ENCODE measurements around the gene TMEM221.

The TMEM221 gene

DNA sequence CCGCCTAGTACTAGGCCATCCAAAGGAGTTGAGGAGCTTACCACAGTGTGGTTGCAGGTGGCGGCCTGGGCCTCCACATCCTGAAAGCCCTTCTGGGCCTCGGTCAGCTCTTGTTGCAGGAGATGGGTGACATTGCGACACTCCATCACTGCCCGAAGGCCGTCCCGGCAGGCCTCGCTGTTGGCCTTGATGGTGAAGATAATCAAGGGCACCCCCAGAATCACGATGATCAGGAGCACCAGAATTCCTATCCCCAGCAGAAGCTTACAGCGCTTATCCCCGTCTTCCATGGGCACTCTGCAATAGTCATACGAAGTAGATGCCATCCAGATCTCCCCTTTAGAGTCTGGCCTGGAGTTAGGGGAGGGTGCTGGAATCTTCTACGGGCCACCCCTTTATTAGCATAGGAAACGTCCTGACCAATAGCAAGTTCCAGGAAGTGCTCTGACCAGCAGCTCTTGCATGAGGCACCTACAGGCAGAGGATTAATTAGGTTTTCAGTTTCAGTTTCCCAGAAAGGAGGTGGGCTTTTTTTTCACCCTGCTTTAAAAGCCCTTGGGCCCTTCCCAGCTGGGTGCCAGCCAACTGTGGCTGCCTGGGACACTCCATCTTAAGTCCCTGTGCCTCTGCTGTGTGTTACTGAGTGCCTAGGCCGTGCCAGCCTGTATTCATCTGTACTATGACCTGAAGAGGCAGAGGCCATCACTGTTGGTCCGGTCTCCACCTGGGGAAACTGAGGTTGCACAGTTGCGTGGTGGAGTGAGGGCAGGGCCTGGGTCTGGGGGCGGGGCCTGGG, 43.0 kb downstream of the TMEM221 start, which contains the start of gene BST2:
TSS of gene BST2 (minus strand) at position 381 of the 796 bp plus-strand sequence. CDS start at position 326, 55 bp downstream.
- DNase-seq (ENCODE audit: low spot score), result no peak

DNA sequence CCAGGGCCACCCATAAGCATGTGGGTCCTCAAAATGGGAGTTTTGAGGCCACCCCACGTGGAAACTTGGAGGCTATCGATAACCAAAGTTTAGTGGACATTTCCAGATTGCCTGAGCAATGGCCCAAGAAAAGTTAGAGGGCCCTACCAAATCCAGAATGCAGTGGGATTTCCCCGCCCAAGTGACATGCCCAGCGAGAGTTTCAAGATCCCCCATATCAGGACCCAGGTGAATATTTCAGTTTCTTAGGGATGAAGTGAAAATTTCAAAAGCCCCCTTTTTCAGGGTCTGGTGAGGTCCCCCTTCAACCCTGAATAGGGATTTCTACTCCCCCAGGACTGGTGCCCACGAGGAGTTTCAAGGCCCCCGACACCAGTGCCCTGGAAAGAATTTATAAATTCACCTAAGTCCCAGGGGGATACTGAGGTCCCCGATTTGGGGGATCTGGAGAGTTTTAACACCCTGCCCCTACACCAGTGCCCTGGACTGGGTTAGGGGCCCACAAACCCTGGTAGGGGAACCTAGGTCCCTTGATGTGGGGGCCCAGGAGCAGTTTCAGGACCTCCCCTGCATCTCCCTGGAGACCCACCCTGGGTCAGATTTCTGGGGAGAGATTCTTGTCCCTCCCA, 43.7 kb downstream of the TMEM221 start:
- no peak for DNase-seq (ENCODE audit: low spot score)

DNA sequence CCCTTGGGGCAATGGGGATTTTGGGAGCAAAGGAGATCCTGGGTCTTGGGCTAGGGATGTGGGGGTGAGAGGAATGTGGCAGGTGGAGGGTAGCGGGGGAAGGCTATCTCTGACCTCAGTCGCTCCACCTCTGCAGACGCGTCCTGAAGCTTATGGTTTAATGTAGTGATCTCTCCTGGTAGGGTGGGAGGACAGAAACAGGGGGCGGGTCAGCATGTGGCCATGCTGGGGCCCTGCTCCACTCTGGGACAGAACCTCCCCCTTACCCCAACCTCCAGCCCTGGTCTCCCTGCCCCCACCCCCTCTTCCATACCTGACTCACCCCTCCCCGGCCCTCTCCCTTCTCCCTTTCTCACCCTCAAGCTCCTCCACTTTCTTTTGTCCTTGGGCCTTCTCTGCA, 44.5 kb downstream of the TMEM221 start:
- no peak for DNase-seq (ENCODE audit: low spot score)

DNA sequence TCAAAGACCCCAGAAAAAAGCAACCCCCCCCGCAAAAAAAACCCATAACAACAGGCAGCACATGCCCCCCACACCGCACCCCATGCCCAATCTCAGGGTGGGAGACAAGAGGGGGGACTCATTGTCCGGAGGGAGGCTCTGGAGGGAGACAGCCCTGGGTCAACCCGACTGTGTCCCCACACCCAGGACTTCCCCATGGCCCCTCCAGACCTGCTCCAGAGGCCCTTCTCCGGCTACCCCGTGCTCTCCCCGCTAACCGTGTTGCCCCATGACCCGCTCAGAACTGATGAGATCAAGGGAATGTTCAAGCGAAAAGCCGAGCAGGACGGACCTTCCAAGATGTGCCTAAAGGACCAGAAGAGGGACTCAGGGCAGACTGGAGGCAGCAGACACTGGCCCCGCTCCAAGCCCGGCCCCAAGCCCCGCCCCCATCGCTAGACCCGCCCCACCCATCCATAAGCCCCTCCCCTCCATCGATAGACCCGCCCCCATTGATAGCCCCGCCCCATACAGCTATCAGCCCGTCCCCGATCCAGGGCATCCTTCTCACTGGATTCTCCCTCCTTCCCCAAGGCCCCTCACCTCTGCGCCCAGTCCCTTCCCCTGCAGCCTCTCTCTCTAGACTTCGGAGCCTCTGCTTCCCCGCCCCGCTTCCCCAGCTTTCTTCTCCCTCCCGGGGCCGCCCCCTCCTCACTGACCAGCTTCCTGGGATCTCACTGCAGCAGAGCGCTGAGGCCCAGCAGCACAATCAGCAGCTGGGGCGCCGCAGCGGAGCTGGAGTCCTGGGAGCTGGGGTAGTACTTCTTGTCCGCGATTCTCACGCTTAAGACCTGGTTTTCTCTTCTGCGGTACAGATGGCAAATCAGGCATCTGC, 45.2 kb downstream of the TMEM221 start:
- DNase-seq (ENCODE audit: low spot score), result peak; percentile 90

DNA sequence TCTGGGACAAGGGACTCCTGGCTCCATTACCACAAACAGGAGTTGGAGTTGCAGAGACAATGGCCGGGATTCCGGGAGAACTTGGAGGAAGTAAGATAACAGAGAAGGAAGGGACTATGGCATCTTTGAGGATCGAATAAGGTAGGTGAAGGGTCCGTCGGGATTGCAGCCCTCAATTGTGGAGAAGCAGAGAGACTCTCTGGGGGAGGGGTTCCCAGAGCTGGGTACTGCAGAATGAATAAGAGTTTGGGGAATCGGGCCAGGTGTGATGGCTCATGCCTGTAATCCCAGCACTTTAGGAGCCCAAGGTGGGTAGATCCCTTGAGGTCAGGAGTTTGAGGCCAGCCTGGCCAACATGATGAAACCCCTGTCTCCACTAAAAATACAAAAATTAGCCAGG, 46.8 kb downstream of the TMEM221 start:
- DNase-seq (ENCODE audit: low spot score), result no peak

DNA sequence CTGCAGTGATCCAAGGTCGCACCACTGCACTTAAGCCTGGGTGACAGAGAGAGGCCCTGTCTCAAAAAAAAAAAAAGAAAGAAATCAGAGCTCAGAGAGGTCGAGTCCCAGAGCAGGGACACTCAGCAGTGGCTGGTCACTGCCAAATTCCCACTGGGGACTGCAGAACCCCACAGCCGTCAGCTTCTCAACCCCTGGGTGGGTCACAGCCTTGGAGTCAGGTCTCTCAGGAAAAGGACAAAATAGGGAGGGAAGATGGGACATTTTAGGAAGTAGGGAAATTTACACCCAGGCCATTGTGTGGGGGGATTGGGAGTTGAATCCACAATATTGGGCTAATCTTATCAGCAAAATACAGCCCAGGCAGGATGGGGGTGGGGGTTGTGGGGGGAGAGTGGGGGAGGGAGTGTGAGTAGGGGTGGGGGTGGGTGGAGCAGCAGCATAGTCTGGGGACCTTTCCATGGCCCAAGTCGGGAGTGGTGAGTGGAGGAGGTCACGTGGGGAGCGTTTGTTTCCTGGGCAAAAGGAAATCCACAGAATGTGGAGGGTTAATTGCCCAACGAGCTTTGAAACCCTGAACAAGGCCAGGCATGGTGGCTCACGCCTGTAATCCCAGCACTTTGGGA, 49.5 kb downstream of the TMEM221 start:
- no peak for DNase-seq (ENCODE audit: low spot score)

DNA sequence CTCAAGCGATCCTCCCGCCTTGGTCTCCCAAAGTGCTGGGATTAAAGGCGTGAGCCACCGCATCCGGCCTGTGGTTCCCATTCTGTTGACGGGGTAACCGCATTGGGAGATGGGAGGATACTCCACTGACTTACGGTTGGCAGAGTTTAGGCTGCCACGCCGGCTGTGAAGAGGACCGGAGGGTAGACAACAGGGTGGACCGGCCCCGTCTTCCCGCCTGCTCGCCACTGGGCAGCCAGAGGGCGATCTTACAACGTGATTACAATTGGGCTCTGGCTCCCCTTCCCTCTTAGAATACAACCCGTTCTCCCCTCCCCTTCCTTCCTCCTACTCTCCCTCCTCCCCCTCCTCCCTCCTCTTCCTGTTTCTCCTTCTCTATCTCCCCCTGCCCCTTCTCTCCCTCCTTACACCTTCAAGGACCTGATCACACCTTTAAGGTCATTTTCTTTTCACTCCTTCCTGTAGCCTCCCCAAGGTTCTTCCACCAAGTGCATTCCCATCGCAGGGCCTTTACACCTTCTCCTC, 53.5 kb downstream of the TMEM221 start:
- DNase-seq (ENCODE audit: low spot score), result peak; percentile 72

DNA sequence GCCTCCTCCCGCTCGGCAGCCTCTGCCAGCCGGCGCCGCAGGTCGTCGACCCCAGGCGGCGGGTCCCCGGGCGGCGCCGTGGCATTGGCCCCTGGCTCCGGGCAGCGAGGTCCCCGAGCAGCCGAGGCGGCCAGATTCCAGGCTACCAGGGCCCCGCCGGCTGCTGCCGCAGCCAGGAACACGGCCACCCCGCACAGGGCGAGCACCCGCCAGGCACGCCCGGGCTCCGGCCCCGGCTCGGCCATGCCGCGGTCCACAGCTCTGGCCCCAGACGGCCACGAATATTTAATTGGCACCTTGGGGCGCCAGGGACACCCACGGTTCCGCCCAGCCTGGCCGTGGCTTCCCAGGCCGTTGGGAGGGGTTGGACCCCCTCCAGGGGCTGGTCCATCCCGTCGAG, 54.6 kb downstream of the TMEM221 start, which contains the start of gene CCDC194:
TSS of gene CCDC194 (minus strand) at position 283 of the 400 bp plus-strand sequence. CDS start at position 245, 38 bp downstream.
- no peak for DNase-seq (ENCODE audit: low spot score)

DNA sequence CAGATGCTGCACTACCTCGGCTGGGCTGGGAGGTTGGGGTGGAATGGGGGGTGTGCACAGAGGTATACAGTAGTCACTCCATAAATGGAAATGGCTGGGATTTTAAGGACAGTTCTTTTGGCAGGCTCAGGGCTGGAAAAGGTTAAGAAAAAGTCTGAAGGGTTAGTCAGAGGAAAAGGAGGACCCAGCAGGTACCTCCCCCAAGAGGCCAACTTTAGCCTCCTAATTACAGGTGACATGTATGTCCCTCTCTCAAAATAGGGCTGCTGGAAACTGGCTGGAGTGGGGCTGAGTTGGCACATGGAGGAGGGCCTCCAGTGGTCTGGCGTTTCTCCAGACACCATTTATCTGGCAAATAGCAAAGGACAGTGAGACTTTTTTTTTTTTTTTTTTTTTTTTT, 55.5 kb downstream of the TMEM221 start:
- DNase-seq (ENCODE audit: low spot score), result no peak

DNA sequence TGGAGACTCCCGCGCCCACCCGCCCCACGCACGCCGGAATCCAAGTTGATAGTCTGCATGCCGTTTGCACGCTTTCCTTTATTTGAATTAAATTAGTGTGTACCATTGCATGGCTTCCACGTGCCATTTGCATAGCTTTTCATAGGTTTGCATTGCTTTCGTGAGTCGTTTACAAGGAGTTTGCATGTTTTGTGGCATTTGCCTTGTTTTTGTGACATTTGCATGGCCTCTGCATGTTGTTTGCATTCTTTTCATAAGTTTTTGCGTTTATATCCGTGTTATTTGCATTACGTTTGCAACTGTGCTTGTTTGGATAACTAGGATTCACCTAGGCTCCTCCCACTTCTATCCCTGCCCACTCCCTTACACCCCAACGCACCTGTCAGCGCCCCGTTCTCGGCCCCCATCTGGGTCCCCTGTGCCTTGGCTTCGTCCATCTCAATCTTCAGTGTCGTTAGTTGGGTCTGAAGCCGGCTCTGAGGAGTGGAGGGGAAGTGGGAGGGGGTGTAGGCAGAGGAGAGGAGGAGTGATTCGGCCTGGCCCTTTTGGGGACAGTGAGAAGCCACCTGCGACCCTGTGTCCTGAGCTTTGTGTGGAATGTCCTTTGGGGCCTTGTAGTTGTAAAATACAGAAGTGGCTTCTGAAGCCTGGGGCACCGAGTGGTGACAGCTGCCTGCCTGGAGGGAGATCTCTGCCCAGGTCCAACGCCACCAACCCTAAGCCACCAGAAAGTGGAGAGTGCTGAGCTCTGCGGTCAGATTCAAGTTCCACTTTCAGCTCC, 56.9 kb downstream of the TMEM221 start:
- DNase-seq (ENCODE audit: low spot score), result no peak

DNA sequence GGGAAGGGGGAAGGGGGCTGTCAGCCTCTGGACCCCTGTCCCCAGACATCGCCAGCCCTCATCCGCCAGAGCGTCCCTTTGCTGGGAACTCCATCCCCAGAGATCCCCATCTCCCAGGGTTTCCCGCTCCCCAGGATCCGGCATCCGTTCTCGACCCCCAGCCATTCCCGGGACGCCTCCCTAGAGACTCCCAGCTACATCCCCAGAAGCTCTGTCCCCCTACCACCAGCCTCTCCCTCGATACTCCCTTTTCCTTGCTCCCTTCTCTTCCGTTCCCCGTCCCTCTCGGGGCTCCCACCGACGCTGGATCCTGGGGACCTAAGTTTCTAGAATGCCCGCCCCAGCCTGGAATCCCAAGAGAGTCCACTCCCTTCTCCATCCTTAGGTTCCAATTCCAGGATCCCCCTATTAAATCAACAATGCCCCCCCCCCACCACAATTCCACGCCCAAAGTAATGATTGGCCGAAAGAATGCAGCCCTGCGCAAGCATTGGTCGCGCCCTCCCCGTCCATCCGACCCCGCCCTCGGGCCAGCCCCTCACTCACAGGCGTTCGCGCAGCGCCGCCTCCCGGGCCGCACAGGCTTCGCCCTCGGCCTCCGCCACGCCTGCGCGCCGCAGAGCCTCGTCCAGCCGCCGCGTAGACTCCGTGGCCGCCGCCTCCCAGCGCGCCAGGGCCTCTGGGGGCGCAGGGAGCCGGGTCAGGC, 57.6 kb downstream of the TMEM221 start:
- DNase-seq (ENCODE audit: low spot score), result peak; percentile 96

DNA sequence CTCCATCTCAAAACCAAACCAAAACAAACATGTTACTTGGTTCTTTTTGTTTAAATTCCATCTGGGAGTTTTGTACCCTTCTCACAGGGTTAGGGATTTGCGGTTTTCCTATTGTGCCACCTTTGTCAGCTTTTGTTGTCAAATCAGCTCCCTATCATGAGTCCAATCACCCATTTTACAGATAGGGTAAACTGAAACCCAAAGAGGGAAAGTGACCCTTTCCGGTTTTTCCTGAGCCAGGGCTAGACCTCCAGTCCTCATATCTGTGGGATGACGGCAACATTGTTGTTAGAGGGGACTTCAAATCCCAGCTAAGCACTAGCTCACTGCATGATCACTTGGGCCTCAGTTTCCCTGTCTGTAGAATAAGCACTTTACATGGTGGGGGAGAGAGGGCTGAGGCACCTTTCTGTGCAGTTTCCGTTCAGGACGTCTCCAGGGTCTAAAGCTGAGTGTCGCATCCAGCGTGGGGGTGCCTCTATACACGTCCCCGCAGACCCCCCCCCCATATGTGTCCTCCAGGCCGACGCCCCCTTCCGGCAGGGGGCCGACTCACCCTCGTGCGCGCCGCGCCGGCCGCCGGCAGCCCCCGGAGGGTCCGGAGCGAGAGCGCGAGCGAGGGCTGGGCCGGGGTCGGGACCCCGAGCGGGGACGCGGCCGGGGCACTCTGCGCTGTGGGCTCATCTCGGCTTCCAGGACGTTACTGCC, 58.4 kb downstream of the TMEM221 start:
- DNase-seq (ENCODE audit: low spot score), result peak; percentile 70

DNA sequence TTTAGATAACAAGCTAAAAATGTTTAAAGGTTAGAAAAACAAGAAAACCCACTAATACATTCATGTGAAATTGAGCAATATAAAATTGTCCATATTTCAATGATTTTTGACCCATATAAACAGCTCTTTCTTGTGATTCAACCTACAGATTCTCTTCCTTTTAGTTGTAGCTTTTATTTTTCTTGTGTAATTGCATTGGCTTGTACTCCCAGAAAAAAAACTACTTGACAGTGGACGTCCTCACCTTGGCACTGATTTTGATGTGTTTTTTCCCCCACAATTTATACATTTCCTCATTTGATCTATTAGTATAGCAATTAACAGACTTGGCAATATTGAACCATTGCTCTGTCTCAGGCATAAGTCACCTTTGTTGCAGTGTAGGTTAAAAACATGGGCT, 59.2 kb downstream of the TMEM221 start:
- DNase-seq (ENCODE audit: low spot score), result no peak

DNA sequence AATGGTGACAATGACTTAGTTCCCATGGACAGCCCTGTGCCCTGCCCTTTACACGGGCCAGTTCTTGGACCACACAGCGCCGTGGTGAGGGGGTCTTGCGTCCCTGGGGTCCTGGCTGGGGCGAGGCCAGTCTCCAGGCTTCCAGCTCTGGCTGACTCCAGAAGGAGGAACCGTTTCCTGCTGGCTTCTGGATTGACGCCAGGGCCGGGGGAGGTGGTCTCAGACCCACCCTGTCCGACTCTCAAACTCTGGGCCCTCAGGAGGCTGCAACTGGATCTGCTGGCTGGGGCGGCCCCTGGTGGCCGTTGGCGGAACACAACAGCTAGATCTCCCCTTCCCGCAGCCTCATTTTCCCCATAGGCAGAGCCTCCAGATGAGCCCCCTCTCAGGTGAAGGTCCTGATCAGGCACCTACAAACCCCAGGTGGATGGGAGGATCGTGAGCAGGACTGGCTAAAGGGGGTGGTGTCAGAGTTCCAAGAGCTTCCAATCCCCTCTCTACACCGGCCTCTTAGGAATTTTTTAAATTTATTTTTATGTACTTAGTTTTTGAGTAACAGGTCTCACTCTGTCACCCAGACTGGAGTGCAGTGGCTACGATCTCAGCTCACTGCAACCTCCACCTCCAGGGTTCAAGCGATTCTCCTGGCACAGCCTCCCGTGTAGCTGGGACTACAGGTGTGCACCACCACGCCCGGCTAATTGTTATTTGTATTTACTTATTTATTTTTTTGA, 62.4 kb downstream of the TMEM221 start:
- peak; percentile 83 for DNase-seq (ENCODE audit: low spot score)

Data from ecto neural progenitor cell (in vitro differentiated cells).